CD14-positive monocyte (primary cell): ENCODE measurements around the gene SPRY4. TPM values are rescaled to one million over a fixed set of nuclear protein-coding genes. Genes with fewer than 3 reads are reported as not detected.
A peak's percentile ranks its signal among the peaks of the same experiment; 100 is the strongest.

Source experiments
- DNase-seq, 3 donors: peaks; one replicate each; pipeline ENCODE4 v3.0.0-alpha.2; 2011 to 2022
- H2AFZ ChIP-seq: 2 replicates; pipeline ENCODE4 v1.6.0; 2012; ENCODE audit warnings: mild to moderate bottlenecking, low read depth, low read length, inconsistent platforms; ENCODE audit not compliant: insufficient read depth, poor library complexity, severe bottlenecking
- H3K27ac ChIP-seq, 2 donors: 1 replicate in 1 of 2; 2 replicates in 1 of 2; pipeline ENCODE4 v1.5.1; 2012 to 2013; ENCODE audit warnings: low read length in 2 of 2, control low read depth in 1 of 2, inconsistent platforms in 1 of 2, low read depth in 1 of 2, mild to moderate bottlenecking in 1 of 2
- H3K27me3 ChIP-seq, 2 donors: one replicate each; pipeline versions ENCODE4 v1.6.0 to v1.6.1; 2011 to 2013; ENCODE audit warnings: low read length in 2 of 2; ENCODE audit not compliant: control insufficient read depth in 2 of 2, insufficient read depth in 2 of 2
- H3K36me3 ChIP-seq, 2 donors: replicated peaks in 1 of 2; 1 replicate in 1 of 2; 2 replicates in 1 of 2; pipeline versions ENCODE4 v1.5.1 to v1.6.1; 2012 to 2013; ENCODE audit warnings: low read length in 2 of 2, control low read depth in 1 of 2, inconsistent platforms in 1 of 2, mild to moderate bottlenecking in 1 of 2; ENCODE audit not compliant: insufficient read depth in 2 of 2, control insufficient read depth in 1 of 2
- H3K4me1 ChIP-seq, 2 donors: 1 replicate in 1 of 2; 2 replicates in 1 of 2; pipeline versions ENCODE4 v1.5.1 to v1.6.1; 2012 to 2013; ENCODE audit warnings: low read length in 2 of 2, control low read depth in 1 of 2, inconsistent platforms in 1 of 2, mild to moderate bottlenecking in 1 of 2, moderate library complexity in 1 of 2; ENCODE audit not compliant: insufficient read depth in 2 of 2, control insufficient read depth in 1 of 2
- H3K4me2 ChIP-seq: replicated peaks from 2 replicates; pipeline ENCODE3; 2012; ENCODE audit warnings: low read length, moderate library complexity, mild to moderate bottlenecking; ENCODE audit not compliant: poor library complexity, severe bottlenecking; ENCODE audit errors: extremely low read depth
- H3K4me3 ChIP-seq, 3 experiments: fragments of 200-600 bp in 1 of 3; sonication (generic) in 1 of 3; replicated peaks in 1 of 3; 1 replicate in 2 of 3; 2 replicates in 1 of 3; pipeline ENCODE4 v1.5.1; 2011 to 2013; ENCODE audit warnings: low read length in 3 of 3, mild to moderate bottlenecking in 3 of 3, control low read depth in 2 of 3, low read depth in 2 of 3, inconsistent platforms in 1 of 3, moderate library complexity in 1 of 3
- H3K79me2 ChIP-seq: 2 replicates; pipeline ENCODE4 v1.6.0; 2012; ENCODE audit warnings: mild to moderate bottlenecking, control low read depth, inconsistent platforms, low read length, moderate library complexity; ENCODE audit not compliant: insufficient read depth
- H3K9ac ChIP-seq: 2 replicates; pipeline ENCODE4 v1.6.0; 2017; ENCODE audit warnings: low read length, mild to moderate bottlenecking; ENCODE audit not compliant: insufficient read depth, poor library complexity, severe bottlenecking
- H3K9me3 ChIP-seq, 2 donors: replicated peaks in 1 of 2; 1 replicate in 1 of 2; 2 replicates in 1 of 2; pipeline versions ENCODE4 v1.5.1 to v1.6.1; 2012 to 2013; ENCODE audit warnings: low read length in 2 of 2, control low read depth in 1 of 2; ENCODE audit not compliant: control insufficient read depth in 1 of 2, insufficient read depth in 1 of 2
- H4K20me1 ChIP-seq: 2 replicates; pipeline ENCODE4 v1.6.0; 2012; ENCODE audit warnings: mild to moderate bottlenecking, low read length, control low read depth, moderate library complexity; ENCODE audit not compliant: insufficient read depth
- H3K27ac Mint-ChIP-seq, 7 donors: one replicate each; pipeline ENCODE4 v1.8.0; 2020; ENCODE audit warnings: mild to moderate bottlenecking in 7 of 7, mixed read lengths in 7 of 7, moderate library complexity in 6 of 7, inconsistent platforms in 2 of 7
- H3K27me3 Mint-ChIP-seq, 3 donors: one replicate each; pipeline ENCODE4 v1.8.0; 2021 to 2022; ENCODE audit warnings: low read depth in 3 of 3, mild to moderate bottlenecking in 3 of 3, mixed read lengths in 3 of 3, moderate library complexity in 3 of 3, inconsistent platforms in 1 of 3
- H3K36me3 Mint-ChIP-seq, 2 donors: one replicate each; pipeline ENCODE4 v1.8.0; 2020; ENCODE audit warnings: mixed read lengths in 2 of 2, inconsistent platforms in 1 of 2, mild to moderate bottlenecking in 1 of 2
- H3K4me1 Mint-ChIP-seq: one replicate; pipeline ENCODE4 v1.8.0; 2020; ENCODE audit warnings: mild to moderate bottlenecking, mixed read lengths
- H3K4me3 Mint-ChIP-seq, 2 donors: one replicate each; pipeline ENCODE4 v1.8.0; 2020; ENCODE audit warnings: mild to moderate bottlenecking in 2 of 2, mixed read lengths in 2 of 2, moderate library complexity in 1 of 2
- H3K9me3 Mint-ChIP-seq, 7 donors: one replicate each; pipeline ENCODE4 v1.8.0; 2020 to 2022; ENCODE audit warnings: mixed read lengths in 7 of 7, mild to moderate bottlenecking in 6 of 7, moderate library complexity in 6 of 7, inconsistent platforms in 2 of 7
- WGBS: methylation state at CpG from one replicate; pipeline ENCODE4 v1.1.5; 2013; ENCODE audit warnings: missing lambda C conversion rate; ENCODE audit not compliant: insufficient coverage; 5-methylcytosine and 5-hydroxymethylcytosine counted together
- intact Hi-C, 2 donors: fragments of 100-400 bp; cut with micrococcal nuclease; formaldehyde crosslinking; loops; one replicate each; pipeline versions ENCODE4 v1.15.0 to v1.15.1; 2023
- polyA plus RNA-seq, 3 donors: library from polyadenylated mRNA; depleted of rRNA in 1 of 3; unstranded in 2 of 3; stranded (reverse) in 1 of 3; fragments of 300-500 nt in 2 of 3; fragments of >200 nt in 1 of 3; fragmentation: Illumina TruSeq in 2 of 3; gene quantifications; 1 replicate in 2 of 3; 2 replicates in 1 of 3; pipeline ENCODE4 v1.2.3, GENCODE V29; 2012 to 2021
- TF ChIP-seq, protein P1 (sequence below): fragments of 200-600 bp; IDR thresholded peaks from one replicate; pipeline ENCODE4 v1.8.0; 2022; ENCODE audit warnings: antibody characterized with exemption, mild to moderate bottlenecking

The SPRY4 gene
- polyA plus RNA-seq, 3 donors, result not detected

- H3K27ac ChIP-seq, result no peak overlapping the region
- no peaks in the 10 kb centered on the region for H3K79me2 ChIP-seq
- TF ChIP-seq, protein P1, sequence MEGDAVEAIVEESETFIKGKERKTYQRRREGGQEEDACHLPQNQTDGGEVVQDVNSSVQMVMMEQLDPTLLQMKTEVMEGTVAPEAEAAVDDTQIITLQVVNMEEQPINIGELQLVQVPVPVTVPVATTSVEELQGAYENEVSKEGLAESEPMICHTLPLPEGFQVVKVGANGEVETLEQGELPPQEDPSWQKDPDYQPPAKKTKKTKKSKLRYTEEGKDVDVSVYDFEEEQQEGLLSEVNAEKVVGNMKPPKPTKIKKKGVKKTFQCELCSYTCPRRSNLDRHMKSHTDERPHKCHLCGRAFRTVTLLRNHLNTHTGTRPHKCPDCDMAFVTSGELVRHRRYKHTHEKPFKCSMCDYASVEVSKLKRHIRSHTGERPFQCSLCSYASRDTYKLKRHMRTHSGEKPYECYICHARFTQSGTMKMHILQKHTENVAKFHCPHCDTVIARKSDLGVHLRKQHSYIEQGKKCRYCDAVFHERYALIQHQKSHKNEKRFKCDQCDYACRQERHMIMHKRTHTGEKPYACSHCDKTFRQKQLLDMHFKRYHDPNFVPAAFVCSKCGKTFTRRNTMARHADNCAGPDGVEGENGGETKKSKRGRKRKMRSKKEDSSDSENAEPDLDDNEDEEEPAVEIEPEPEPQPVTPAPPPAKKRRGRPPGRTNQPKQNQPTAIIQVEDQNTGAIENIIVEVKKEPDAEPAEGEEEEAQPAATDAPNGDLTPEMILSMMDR, result no peak
- intact Hi-C loops, result no loop called here
- peaks cover 20 to 28% of the 10 kb centered on the region in 2 donors for H3K4me1 ChIP-seq
- no peak for DNase-seq
- no peaks in the 10 kb centered on the region for H4K20me1 ChIP-seq
- Mint-ChIP-seq H3K27me3 (peaks cover 69 to 86% (median 73%) of the 10 kb centered on the region in 3 donors), H3K4me3 (peak overlapping the region in 1 of 2 donors; percentile 12), H3K4me1 (peaks cover 40% of the 10 kb centered on the region), H3K36me3 (peaks cover 3% of the 10 kb centered on the region in 2 donors), H3K9me3 (peaks cover 0 to 14% (median 7%) of the 10 kb centered on the region in 7 donors), H3K27ac (no peak overlapping the region)
- H3K27me3 ChIP-seq, result peaks cover 46 to 86% of the 10 kb centered on the region in 2 donors
- 100% methylated on average over 1 of the region's 4 CpGs for WGBS
- H3K36me3 ChIP-seq, result no peaks in the 10 kb centered on the region
- no peak overlapping the region for H2AFZ ChIP-seq
- H3K4me2 ChIP-seq, result no peak overlapping the region
- H3K9me3 ChIP-seq, result peaks cover 2 to 13% of the 10 kb centered on the region in 2 donors
- no peak overlapping the region for H3K9ac ChIP-seq
- no peak overlapping the region for H3K4me3 ChIP-seq
These were observed 4.4 kb downstream of the SPRY4 start for GRCh38 chr5:142320430-142320738.

GRCh38 chr5:142319560-142320429 lies 5.0 kb downstream of the SPRY4 start:
- DNase-seq, result no peak
- WGBS, result 70% methylated on average over 4 of the region's 7 CpGs
- H3K4me1 Mint-ChIP-seq, result peaks cover 35% of the 10 kb centered on the region
- Histone ChIP-seq H3K36me3 (no peaks in the 10 kb centered on the region), H3K9me3 (peaks cover 2 to 9% of the 10 kb centered on the region in 2 donors), H3K79me2 (no peaks in the 10 kb centered on the region), H2AFZ (no peak overlapping the region), H4K20me1 (no peaks in the 10 kb centered on the region), H3K27me3 (peaks cover 42 to 83% of the 10 kb centered on the region in 2 donors), H3K9ac (no peak overlapping the region), H3K27ac (no peak overlapping the region), H3K4me1 (peaks cover 14 to 22% of the 10 kb centered on the region in 2 donors), H3K4me2 (no peak overlapping the region), H3K4me3 (no peak overlapping the region)
- H3K9me3 Mint-ChIP-seq, result peaks cover 0 to 12% (median 5%) of the 10 kb centered on the region in 7 donors
- intact Hi-C loops, result no loop called here
- H3K36me3 Mint-ChIP-seq, result peaks cover 3% of the 10 kb centered on the region in 2 donors
- no peak overlapping the region for H3K27ac Mint-ChIP-seq
- TF ChIP-seq, protein P1, result no peak
- peak overlapping the region in 1 of 2 donors; percentile 12 for H3K4me3 Mint-ChIP-seq
- H3K27me3 Mint-ChIP-seq, result peaks cover 64 to 81% (median 68%) of the 10 kb centered on the region in 3 donors
